Loucy (cell line): ENCODE data around the gene PTPRK.

Experiments
- H2AFZ ChIP-seq: fragments of 200-600 bp; sonication (generic); 2 replicates; pipeline ENCODE4 v1.6.0; 2016; ENCODE audit warnings: antibody characterized with exemption, mild to moderate bottlenecking, low read length, moderate library complexity
- H3F3A ChIP-seq: fragments of 200-600 bp; 2 replicates; pipeline ENCODE4 v1.6.0; 2016; ENCODE audit warnings: antibody characterized with exemption, low read depth, mild to moderate bottlenecking
- H3K27me3 ChIP-seq: fragments of 200-600 bp; sonication (generic); 2 replicates; pipeline ENCODE4 v1.6.1; 2014; ENCODE audit warnings: low read length, mild to moderate bottlenecking; ENCODE audit not compliant: insufficient read depth, poor library complexity, severe bottlenecking
- H3K36me3 ChIP-seq: fragments of 200-600 bp; sonication (generic); 2 replicates; pipeline ENCODE4 v1.6.1; 2016; ENCODE audit warnings: low read length; ENCODE audit not compliant: insufficient read depth
- H3K4me1 ChIP-seq: fragments of 200-600 bp; sonication (generic); 2 replicates; pipeline ENCODE4 v1.5.1; 2014; ENCODE audit warnings: low read length, mild to moderate bottlenecking; ENCODE audit not compliant: insufficient read depth, poor library complexity, severe bottlenecking
- H3K4me2 ChIP-seq: fragments of 200-600 bp; sonication (generic); 2 replicates; pipeline ENCODE4 v1.6.0; 2014; ENCODE audit warnings: antibody characterized with exemption, low read length, low read depth, mild to moderate bottlenecking; ENCODE audit not compliant: poor library complexity, severe bottlenecking
- H3K4me3 ChIP-seq: fragments of 200-600 bp; sonication (generic); 2 replicates; pipeline ENCODE4 v1.5.1; 2014; ENCODE audit warnings: low read length, mild to moderate bottlenecking, mixed read lengths; ENCODE audit not compliant: poor library complexity, severe bottlenecking
- H3K79me2 ChIP-seq: fragments of 200-600 bp; sonication (generic); 2 replicates; pipeline ENCODE4 v1.6.1; 2014; ENCODE audit warnings: low read length; ENCODE audit not compliant: insufficient read depth
- H3K9ac ChIP-seq: fragments of 200-600 bp; sonication (generic); 2 replicates; pipeline ENCODE4 v1.6.0; 2014; ENCODE audit warnings: mild to moderate bottlenecking, low read depth, low read length, moderate library complexity; ENCODE audit not compliant: poor library complexity, severe bottlenecking
- H3K9me2 ChIP-seq: fragments of 200-600 bp; sonication (generic); replicated peaks from 2 replicates; pipeline ENCODE4 v1.6.1; 2016; ENCODE audit warnings: low read depth, low read length, mixed read lengths
- H3K9me3 ChIP-seq: fragments of 200-600 bp; sonication (generic); 2 replicates; pipeline ENCODE4 v1.6.1; 2014; ENCODE audit warnings: mild to moderate bottlenecking, antibody characterized with exemption, low read length, low read depth; ENCODE audit not compliant: insufficient read depth
- H4K20me1 ChIP-seq: fragments of 200-600 bp; sonication (generic); 2 replicates; pipeline ENCODE4 v1.6.0; 2014; ENCODE audit warnings: antibody characterized with exemption, low read length, mild to moderate bottlenecking; ENCODE audit not compliant: insufficient read depth, poor library complexity, severe bottlenecking
- CTCF ChIP-seq: fragments of 200-600 bp; sonication (generic); conservative IDR thresholded peaks from 2 replicates; pipeline ENCODE4 v1.5.1; 2014; ENCODE audit warnings: mild to moderate bottlenecking, antibody characterized with exemption, low read length
- EZH2phosphoT487 ChIP-seq: fragments of 200-600 bp; IDR thresholded peaks from 2 replicates; pipeline ENCODE4 v1.6.1; 2018; ENCODE audit warnings: antibody characterized with exemption, mild to moderate bottlenecking, moderate library complexity, borderline replicate concordance

The PTPRK gene

GRCh38 chr6:128558924-128559323 lies 38.5 kb upstream of the PTPRK start:
- Histone ChIP-seq H3K4me2 (no peak overlapping the region), H3K4me1 (no peaks in the 10 kb centered on the region), H3K9me3 (no peaks in the 10 kb centered on the region), H3K4me3 (no peak overlapping the region), H3K79me2 (no peaks in the 10 kb centered on the region), H4K20me1 (no peaks in the 10 kb centered on the region), H2AFZ (no peak overlapping the region), H3K36me3 (no peaks in the 10 kb centered on the region), H3K9me2 (no peaks in the 10 kb centered on the region), H3K9ac (no peak overlapping the region), H3K27me3 (no peaks in the 10 kb centered on the region), H3F3A (no peaks in the 10 kb centered on the region)
- TF ChIP-seq EZH2phosphoT487 (no peak), CTCF (no peak)

- no peaks in the 10 kb centered on the region for H3K27me3 ChIP-seq
- TF ChIP-seq CTCF (no peak), EZH2phosphoT487 (no peak)
- no peaks in the 10 kb centered on the region for H3K36me3 ChIP-seq
- H3K9me3 ChIP-seq, result no peaks in the 10 kb centered on the region
- H3K4me2 ChIP-seq, result no peak overlapping the region
- no peak overlapping the region for H3K4me3 ChIP-seq
- H4K20me1 ChIP-seq, result no peaks in the 10 kb centered on the region
- H3K79me2 ChIP-seq, result no peaks in the 10 kb centered on the region
- no peaks in the 10 kb centered on the region for H3K4me1 ChIP-seq
- no peak overlapping the region for H3K9ac ChIP-seq
- no peaks in the 10 kb centered on the region for H3F3A ChIP-seq
- H3K9me2 ChIP-seq, result no peaks in the 10 kb centered on the region
- H2AFZ ChIP-seq, result no peak overlapping the region; the same call in 1 of the 2 replicates
These were observed 37.6 kb upstream of the PTPRK start for GRCh38 chr6:128558021-128558420.

GRCh38 chr6:128557081-128557480 lies 36.7 kb upstream of the PTPRK start:
- H4K20me1 ChIP-seq, result no peaks in the 10 kb centered on the region
- no peaks in the 10 kb centered on the region for H3K4me1 ChIP-seq
- no peak overlapping the region for H3K9ac ChIP-seq
- H3K79me2 ChIP-seq, result no peaks in the 10 kb centered on the region
- H3K4me3 ChIP-seq, result no peak overlapping the region
- H2AFZ ChIP-seq, result no peak overlapping the region
- no peaks in the 10 kb centered on the region for H3K9me2 ChIP-seq
- H3K9me3 ChIP-seq, result no peaks in the 10 kb centered on the region
- H3K27me3 ChIP-seq, result no peaks in the 10 kb centered on the region
- no peaks in the 10 kb centered on the region for H3K36me3 ChIP-seq
- H3F3A ChIP-seq, result no peaks in the 10 kb centered on the region
- no peak overlapping the region for H3K4me2 ChIP-seq
- TF ChIP-seq CTCF, result no peak
- TF ChIP-seq EZH2phosphoT487, result no peak
